NCI-H526 (cell line): ENCODE measurements around the gene ERGIC3.

ENCODE experiments used
- DNase-seq, 2 experiments: peaks; one replicate each; lab custom pipeline; 2025; lab: John Stamatoyannopoulos, UW

Gene ERGIC3

DNA sequence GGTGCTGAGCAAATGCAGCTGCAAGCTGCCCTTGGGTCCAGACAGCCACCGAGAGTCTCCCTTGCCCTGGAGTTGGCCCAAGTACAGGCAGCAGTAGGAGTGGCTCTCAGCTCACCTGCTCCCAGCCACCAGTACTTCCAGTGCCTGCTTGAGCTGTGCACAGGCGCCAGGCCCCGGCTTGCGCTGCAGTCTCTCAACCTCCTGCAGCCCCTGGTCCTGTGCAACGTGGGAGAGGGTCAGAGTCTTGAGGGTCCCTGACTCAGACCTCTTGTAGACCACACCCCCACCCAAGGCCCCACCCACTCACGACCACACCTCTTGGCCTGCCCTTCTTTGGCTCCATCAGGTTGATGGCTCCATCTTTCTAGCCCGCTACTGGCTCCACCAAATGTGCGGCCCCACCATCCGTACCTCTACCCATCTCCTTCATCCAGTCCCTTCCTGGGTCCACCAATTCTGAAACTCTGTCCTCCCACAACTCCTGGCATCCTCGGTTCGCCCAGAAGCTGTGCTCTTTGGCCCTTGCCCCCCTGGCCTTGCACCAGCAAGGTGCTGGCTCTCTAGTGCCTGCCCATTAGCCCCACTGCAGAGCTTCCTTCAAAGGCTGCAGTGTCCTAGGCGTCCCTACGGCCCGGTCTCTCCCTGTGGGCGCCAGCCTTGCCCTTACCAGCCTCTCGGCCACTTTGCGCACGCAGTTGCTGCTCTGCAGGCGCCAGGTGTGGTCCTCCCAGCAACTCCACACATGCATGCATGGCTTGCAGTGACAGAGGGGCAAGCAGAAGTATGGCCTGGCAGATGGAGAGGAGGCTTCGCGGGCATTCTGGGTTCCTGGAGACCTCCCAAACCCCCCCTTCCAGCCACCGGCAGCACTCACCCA is 57.3 kb downstream of the ERGIC3 start:
- peak in 1 of 2 experiments; percentile 29 for DNase-seq

DNA sequence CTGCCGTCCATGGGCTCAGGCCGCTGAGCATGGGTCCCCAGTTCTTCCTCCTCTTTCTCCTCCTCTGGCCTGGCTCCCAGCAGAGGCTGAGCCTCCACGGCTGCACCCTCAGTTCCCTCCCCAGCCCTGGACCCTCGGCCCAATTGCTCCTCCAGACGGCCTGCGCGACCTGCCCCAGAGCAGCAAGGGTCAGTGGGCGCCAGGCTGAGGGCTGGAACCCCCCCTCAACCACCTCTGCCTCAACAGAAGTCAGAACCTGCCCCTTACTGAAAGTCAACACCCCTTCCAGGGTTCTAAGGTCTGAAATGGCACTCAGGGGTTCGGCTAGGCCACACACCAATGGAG is 57.9 kb downstream of the ERGIC3 start:
- DNase-seq = no peak

DNA sequence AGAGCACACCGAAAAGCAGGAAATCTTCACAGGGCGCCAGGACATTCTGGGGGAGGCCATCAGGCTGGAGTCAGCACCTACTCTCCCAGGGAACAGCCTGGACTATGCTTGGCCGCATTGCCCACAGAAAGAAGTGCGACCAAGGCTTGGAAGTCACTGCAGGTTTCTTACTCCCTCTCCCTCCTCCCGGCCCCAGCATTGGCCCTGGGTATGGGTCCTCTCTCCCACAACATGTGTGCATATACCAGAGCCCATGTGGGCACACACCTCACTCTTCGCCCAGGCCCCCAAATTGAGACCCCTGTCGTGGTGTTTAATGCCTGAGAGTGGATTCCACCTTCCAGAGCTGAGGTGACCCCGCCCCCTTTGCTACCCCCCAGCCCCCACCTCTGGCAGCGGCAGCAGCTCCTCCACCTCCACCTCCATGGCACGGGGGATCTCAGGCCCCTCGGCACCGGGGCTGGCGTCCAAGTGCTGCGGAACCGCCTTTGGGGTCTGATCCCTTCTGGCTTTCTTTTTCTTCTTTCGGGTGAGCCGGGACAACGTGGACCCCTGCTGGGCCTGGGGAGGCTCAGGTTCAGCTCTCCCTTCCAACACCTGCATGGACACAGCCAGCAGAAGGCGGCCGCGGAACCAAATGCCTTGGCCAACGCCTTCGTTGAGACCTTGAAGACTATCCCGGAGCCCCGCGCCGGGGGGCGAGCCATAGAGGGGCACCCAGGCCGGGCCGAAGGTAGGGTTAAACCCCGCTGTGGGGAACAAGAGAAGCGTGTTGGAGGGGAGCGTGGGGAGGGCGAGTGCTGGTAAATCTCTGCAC is 58.5 kb downstream of the ERGIC3 start:
- no peak for DNase-seq

DNA sequence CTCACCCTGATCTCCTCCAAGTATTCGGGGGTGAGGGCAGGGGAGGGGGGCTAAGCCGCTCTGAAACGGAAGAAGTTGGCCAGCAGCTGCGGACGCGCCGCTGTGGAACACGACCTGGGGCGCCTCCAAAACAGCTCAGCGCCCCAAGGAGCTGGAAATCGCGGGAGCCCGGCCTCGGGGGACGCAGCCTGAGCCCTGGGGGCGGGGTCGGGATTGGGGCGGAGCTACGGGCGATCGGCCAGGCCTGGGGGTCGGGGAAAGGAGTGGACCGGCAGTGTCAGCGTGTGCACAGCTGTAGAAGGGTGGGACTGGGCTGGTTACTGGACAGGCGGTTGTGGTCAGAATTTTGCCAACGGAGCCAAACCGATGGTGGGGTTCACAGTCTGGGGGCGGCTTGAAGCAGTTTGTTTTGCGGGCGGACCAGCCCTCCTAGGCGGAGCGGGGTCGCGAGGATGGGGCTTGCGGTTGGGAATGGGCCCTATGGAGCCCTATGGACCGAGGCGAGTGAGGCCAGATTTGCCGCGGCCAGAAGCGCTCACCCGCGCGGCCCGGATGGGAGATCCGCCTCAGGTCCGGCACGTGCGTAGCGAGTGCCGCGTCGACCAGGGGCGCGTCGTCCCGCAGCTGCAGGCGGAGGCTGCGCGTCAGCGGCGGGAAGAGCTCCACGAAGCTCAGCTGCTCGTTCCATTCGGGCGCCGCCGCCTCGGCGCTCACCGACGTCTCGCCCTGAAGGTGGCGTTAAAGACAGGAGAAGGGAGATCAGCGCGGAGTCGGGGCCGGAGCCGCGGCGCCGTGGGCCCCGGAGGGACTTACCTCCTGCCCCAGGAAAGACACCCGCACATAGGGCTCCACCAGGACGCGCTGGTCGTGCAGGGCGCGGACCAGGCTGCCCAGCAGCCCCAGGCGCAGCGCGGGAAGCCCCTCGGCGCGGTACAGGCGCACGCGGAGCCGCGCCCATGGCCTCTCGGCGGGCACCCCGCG is 59.4 kb downstream of the ERGIC3 start:
- peak; percentile 43 to 90 for DNase-seq

DNA sequence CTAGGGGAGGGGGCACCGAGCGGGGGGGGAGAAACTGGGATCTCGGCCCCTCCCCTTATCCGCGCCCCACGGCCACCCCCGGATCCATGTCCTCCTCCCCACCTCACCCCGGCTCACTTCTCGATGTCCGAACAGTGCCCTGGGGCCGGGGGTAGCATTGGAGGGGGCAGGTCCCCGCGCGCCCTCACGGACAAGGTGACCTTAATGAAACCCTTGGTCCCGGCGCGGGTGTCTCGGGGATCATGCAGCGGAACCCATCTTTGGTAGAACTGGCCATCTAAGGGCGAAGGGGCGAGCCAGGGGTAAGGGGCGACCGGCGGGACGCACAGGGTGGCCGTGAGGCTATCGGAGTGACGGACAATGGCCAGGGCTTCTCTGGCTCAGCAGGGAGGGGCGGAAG is 60.1 kb downstream of the ERGIC3 start:
- no peak for DNase-seq

DNA sequence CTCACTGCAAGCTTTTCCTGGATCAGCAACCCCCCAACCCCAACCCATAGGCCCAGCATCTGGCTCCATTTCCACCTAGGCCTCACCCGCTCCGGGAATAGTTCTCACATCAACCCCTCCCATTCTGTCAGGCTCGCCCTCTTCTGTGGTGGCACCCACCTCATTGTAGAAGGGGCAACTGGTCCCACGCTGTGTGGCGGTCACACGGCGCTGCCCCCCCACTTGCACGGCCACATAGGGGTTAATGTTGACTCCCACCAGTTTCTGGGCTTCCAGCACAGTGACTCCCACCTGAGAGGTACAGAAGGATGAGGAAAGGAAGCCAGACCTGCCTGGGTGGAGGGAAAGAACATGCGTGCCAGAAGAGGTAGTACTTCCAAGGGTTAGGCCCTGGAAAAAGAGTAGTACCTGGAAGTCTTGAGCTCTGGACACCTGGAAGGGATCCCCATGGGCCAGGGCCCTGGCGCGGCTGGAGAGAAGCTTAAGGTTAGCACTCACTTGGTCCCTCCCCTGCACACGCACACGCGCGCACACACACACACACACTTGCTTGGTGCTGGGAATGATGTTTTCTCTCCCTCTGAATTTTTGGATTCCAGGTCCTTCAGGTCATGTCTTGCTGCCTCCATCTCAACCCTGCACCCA is 61.1 kb downstream of the ERGIC3 start:
- no peak for DNase-seq

DNA sequence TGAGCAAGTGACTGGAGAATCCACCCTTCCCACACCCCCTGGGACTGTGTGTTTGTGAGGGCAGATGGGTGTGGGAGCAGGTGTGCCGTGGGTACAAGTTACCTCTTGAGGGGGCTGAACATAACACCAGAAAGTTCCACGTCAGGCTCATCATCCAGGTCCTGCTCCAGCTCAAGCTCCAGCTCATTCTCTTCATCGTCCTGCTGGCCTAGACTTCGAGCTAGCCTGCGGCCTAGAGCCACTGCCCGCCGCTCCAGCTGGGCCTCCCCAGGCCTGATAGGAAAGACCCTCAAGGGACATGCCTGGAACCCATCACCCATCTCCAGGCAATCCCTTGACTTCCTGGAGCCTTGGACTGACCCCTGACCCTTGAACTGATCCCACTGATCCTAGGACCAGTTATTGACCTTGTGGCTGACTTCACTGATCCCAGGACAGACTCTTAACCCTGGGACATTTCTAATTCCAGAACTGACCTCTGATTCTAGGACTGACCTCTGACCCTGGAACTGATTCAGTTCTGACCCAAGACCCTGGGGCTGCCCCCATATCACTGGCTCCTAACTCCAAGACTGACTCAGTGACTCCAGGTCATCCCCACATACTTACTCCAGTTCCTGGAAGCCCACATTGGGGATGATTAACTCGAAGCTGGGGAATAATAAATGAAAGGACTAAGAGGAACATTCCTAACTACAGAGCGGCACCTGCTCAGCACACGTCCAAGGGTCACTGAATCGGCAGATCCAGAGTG is 62.0 kb downstream of the ERGIC3 start:
- DNase-seq = no peak

DNA sequence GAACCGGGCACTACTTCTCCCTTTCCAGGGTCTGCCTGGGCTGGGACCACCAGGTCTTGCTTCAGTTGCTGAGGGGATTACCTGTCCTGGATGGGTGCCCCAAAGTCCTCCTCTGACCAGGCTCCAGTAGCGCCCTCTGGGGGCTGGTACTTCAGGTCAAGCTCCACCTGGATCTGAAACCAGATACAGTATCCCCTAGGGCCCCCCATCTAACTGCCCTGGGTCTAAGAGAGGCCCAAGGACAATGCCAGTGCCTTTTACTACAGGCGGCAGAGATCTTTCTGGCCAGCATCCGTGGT is 62.5 kb downstream of the ERGIC3 start:
- peak in 1 of 2 experiments; percentile 59 for DNase-seq

DNA sequence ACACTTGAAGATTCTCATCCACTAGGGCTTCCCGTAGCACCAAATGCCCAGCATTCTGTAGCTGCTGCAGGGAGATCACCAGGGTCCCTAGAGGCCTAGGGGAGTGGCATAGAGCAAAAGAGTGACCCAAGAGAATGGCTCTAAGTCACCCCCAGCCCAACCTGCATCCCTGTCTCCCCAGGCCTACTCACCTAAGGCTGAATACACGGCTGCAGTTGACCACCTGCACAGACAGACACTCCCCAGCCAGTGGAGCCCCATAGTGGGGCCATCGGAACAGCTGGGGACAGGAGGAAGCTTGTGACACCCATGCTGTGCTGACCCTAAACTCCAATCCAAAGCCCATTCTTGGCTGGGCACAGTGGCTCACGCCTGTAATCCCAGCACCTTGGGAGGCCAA is 64.2 kb downstream of the ERGIC3 start:
- no peak for DNase-seq
